Measurements from ENCODE around the gene CREBRF. TPM values are rescaled to one million over a fixed set of nuclear protein-coding genes. Genes with fewer than 3 reads are reported as not detected.

CREBRF gene, protein sequence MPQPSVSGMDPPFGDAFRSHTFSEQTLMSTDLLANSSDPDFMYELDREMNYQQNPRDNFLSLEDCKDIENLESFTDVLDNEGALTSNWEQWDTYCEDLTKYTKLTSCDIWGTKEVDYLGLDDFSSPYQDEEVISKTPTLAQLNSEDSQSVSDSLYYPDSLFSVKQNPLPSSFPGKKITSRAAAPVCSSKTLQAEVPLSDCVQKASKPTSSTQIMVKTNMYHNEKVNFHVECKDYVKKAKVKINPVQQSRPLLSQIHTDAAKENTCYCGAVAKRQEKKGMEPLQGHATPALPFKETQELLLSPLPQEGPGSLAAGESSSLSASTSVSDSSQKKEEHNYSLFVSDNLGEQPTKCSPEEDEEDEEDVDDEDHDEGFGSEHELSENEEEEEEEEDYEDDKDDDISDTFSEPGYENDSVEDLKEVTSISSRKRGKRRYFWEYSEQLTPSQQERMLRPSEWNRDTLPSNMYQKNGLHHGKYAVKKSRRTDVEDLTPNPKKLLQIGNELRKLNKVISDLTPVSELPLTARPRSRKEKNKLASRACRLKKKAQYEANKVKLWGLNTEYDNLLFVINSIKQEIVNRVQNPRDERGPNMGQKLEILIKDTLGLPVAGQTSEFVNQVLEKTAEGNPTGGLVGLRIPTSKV
- 21.0 and 22.9 TPM in 2 replicates for total RNA-seq
- 14.7 and 17.8 TPM in 2 replicates for polyA plus RNA-seq

DNA sequence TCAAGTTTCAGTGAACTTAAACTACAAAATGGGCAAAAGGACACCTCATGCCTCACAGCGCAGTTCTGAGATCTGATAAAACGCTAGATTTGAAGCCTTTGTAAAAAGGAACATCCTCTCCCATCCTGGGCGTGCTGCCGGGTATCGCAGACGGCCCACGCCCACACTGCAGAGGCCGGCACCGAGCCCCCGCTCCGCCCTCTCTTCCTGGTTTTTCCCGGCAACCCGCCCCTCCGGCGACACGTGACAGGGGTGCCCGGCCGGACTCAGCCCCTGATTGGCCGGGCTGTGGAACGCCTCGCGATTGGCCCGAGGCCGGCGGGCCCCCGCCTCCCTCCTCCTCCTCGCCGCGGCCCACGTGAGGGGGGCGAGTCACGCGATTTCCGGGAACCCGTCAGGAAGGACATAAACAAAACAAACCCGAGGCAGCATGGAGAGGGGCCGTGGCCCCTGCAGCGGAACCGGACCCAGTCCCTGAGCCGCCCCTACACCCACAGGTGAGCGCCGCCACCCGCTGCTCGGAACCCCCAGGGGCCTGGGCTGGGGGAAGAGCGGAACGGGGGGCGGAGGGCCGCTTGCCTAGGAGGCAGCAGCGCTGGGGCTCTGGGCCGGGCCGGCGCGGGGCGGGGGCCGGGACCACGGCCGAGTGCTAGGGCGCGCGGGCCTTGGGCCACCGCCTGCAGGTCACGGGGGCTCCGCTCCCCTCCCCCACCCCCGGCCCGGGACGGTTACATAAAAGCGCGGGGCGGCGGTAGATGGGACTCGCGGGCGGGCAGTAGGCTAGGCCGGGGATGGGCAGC, at the start of gene CREBRF:
TSS of gene CREBRF (plus strand) at position 370 of the 800 bp plus-strand sequence. CDS start 24,424 bp downstream, outside the sequence.
- 1% methylated on average over 23 of the region's 74 CpGs for WGBS (ENCODE audit: low lambda C conversion rate, missing lambda C conversion rate)
- no peaks in the 10 kb centered on the region for H3K9me3 ChIP-seq (ENCODE audit: low read depth)
- peak; percentile 99 for DNase-seq (ENCODE audit: low spot score)
- H3K4me1 ChIP-seq (ENCODE audit: insufficient read depth) = peaks cover 7% of the 10 kb centered on the region
- H3K27me3 ChIP-seq = no peaks in the 10 kb centered on the region
- H3K79me2 ChIP-seq = peaks cover 33% of the 10 kb centered on the region
- H4K20me1 ChIP-seq (ENCODE audit: insufficient read depth, poor library complexity, severe bottlenecking) = peaks cover 3% of the 10 kb centered on the region
- peak within 1 kb of the TSS; percentile 80 for H3K4me2 ChIP-seq
- H3K4me3 ChIP-seq = peak within 1 kb of the TSS; percentile 92
- no peaks in the 10 kb centered on the region for H3K9me2 ChIP-seq (replicated peaks; ENCODE audit: insufficient read depth)
- H2AFZ ChIP-seq = peak within 1 kb of the TSS; percentile 62
- TF ChIP-seq EZH2 (IDR thresholded peaks at IDR 0.05; ENCODE audit: borderline replicate concordance) = no peak
- TF ChIP-seq, protein P1, sequence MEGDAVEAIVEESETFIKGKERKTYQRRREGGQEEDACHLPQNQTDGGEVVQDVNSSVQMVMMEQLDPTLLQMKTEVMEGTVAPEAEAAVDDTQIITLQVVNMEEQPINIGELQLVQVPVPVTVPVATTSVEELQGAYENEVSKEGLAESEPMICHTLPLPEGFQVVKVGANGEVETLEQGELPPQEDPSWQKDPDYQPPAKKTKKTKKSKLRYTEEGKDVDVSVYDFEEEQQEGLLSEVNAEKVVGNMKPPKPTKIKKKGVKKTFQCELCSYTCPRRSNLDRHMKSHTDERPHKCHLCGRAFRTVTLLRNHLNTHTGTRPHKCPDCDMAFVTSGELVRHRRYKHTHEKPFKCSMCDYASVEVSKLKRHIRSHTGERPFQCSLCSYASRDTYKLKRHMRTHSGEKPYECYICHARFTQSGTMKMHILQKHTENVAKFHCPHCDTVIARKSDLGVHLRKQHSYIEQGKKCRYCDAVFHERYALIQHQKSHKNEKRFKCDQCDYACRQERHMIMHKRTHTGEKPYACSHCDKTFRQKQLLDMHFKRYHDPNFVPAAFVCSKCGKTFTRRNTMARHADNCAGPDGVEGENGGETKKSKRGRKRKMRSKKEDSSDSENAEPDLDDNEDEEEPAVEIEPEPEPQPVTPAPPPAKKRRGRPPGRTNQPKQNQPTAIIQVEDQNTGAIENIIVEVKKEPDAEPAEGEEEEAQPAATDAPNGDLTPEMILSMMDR (IDR thresholded peaks at IDR 0.05; ENCODE audit: poor library complexity) = no peak
- no peak for TF ChIP-seq EZH2phosphoT487 (IDR thresholded peaks at IDR 0.05; ENCODE audit: low read depth, severe bottlenecking, unreplicated experiment)
- H3K36me3 ChIP-seq (replicated peaks; ENCODE audit: insufficient read depth, low read depth) = no peaks in the 10 kb centered on the region
- peak within 1 kb of the TSS; percentile 93 for H3K27ac ChIP-seq

DNA sequence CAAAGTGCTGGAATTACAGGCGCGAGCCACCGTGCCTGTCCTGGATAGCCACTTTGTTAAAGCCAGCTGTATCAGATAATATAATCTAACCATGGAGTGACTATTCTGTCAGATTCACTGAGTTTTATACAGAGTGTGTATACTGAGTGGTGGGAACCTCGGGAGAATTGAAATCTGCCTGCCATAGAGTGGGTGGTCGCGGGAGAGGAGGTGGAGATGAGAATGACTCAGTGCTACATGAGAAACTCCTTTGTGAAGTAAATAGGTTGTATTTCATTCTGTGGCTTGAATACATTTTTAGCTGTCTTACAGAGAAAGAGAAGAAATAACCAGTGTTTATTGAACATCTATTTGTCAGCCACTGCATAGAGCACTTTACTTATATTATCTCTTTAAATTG, 46.1 kb upstream of the CREBRF start:
- H3K27me3 ChIP-seq = no peaks in the 10 kb centered on the region
- no peak overlapping the region for H3K4me3 ChIP-seq
- 80% methylated on average over 6 of the region's 6 CpGs for WGBS (ENCODE audit: low lambda C conversion rate, missing lambda C conversion rate)
- peaks cover 58% of the 10 kb centered on the region for H4K20me1 ChIP-seq (ENCODE audit: insufficient read depth, poor library complexity, severe bottlenecking)
- no peak for DNase-seq (ENCODE audit: low spot score)
- H3K9me2 ChIP-seq (replicated peaks; ENCODE audit: insufficient read depth) = no peaks in the 10 kb centered on the region
- TF ChIP-seq EZH2 (IDR thresholded peaks at IDR 0.05; ENCODE audit: borderline replicate concordance) (no peak), EZH2phosphoT487 (IDR thresholded peaks at IDR 0.05; ENCODE audit: low read depth, severe bottlenecking, unreplicated experiment) (no peak)
- TF ChIP-seq, protein P1 (IDR thresholded peaks at IDR 0.05; ENCODE audit: poor library complexity) = no peak
- no peak overlapping the region for H3K4me2 ChIP-seq
- no peaks in the 10 kb centered on the region for H3K36me3 ChIP-seq (replicated peaks; ENCODE audit: insufficient read depth, low read depth)
- H3K9me3 ChIP-seq (ENCODE audit: low read depth) = no peaks in the 10 kb centered on the region
- no peaks in the 10 kb centered on the region for H3K4me1 ChIP-seq (ENCODE audit: insufficient read depth)
- no peak overlapping the region for H3K27ac ChIP-seq
- peaks cover 94% of the 10 kb centered on the region for H3K79me2 ChIP-seq
- no peak overlapping the region for H2AFZ ChIP-seq

DNA sequence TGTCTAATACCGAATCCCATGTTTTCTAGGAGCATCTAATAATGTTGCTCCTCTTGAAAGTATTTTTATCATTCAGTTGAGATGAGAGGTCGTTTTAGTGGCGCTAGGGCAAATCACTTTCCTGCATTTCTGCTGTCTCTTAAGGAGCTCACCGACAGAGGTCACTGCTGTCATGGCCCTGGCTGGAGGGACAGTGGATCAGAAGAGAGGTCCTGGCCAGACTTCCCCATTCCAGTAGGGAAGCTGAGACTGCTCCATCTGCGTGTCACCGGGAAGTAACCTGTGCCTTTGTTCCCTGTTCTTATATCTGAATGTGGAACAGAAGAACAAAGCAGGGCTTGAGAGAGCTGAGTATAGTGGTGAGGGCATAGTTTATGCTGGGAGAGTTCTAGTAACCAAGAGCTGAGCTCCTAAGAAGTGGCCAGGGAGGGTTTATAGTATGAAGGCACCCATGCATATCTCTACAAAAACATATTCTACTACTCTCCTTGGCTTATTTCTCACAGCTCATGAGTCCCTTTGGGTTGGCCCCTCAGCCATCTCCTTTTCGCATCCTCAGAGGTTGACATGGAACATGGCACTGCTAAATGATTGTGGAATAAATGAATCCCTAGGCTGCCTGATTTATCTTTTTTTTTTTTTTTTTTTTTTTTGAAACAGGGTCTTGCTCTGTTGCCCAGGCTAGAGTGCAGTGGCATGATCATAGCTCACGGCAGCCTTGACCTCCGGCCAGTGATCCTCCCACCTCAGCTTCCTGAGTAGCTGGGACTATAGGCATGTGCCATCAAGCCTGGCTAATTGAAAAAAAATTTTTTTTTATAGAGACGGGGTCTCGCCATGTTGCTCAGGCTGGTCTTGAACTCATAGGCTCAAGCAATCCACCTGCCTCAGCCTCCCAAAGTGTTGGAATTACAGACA, 45.3 kb upstream of the CREBRF start:
- 89% methylated on average over 11 of the region's 11 CpGs for WGBS (ENCODE audit: low lambda C conversion rate, missing lambda C conversion rate)
- Histone ChIP-seq H3K27ac (no peak overlapping the region), H3K4me1 (ENCODE audit: insufficient read depth) (peaks cover 2% of the 10 kb centered on the region), H3K4me2 (no peak overlapping the region), H3K79me2 (peaks cover 94% of the 10 kb centered on the region), H3K36me3 (replicated peaks; ENCODE audit: insufficient read depth, low read depth) (no peaks in the 10 kb centered on the region), H3K27me3 (no peaks in the 10 kb centered on the region), H3K9me2 (replicated peaks; ENCODE audit: insufficient read depth) (no peaks in the 10 kb centered on the region), H4K20me1 (ENCODE audit: insufficient read depth, poor library complexity, severe bottlenecking) (peaks cover 55% of the 10 kb centered on the region), H3K4me3 (no peak overlapping the region), H2AFZ (no peak overlapping the region), H3K9me3 (ENCODE audit: low read depth) (no peaks in the 10 kb centered on the region)
- no peak for TF ChIP-seq EZH2 (IDR thresholded peaks at IDR 0.05; ENCODE audit: borderline replicate concordance)
- TF ChIP-seq, protein P1 (IDR thresholded peaks at IDR 0.05; ENCODE audit: poor library complexity) = peak; percentile 18
- DNase-seq (ENCODE audit: low spot score) = peak; percentile 40
